Measurements from ENCODE around the gene TFF1.

Gene TFF1

GRCh38 chr21:42403611-42404231 is 37.4 kb upstream of the TFF1 start, which contains the start of gene UBASH3A:
TSS of gene UBASH3A (plus strand) at chr21:42403902. CDS start at chr21:42403946, 44 bp downstream.
- TF ChIP-seq, protein P1, sequence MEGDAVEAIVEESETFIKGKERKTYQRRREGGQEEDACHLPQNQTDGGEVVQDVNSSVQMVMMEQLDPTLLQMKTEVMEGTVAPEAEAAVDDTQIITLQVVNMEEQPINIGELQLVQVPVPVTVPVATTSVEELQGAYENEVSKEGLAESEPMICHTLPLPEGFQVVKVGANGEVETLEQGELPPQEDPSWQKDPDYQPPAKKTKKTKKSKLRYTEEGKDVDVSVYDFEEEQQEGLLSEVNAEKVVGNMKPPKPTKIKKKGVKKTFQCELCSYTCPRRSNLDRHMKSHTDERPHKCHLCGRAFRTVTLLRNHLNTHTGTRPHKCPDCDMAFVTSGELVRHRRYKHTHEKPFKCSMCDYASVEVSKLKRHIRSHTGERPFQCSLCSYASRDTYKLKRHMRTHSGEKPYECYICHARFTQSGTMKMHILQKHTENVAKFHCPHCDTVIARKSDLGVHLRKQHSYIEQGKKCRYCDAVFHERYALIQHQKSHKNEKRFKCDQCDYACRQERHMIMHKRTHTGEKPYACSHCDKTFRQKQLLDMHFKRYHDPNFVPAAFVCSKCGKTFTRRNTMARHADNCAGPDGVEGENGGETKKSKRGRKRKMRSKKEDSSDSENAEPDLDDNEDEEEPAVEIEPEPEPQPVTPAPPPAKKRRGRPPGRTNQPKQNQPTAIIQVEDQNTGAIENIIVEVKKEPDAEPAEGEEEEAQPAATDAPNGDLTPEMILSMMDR (IDR thresholded peaks at IDR 0.05): no peak
- H3K27ac ChIP-seq: no peak within 1 kb of the TSS
- H3K36me3 ChIP-seq: no peaks in the 10 kb centered on the region
- H3K4me1 ChIP-seq (ENCODE audit: control insufficient read depth in 1 of 2, insufficient read depth in 1 of 2, low read depth in 1 of 2, low read length in 1 of 2): no peaks in the 10 kb centered on the region
- H3K4me3 ChIP-seq (ENCODE audit: low read depth in 1 of 2, low read length in 1 of 2): no peak within 1 kb of the TSS
- H3K9me3 ChIP-seq: no peaks in the 10 kb centered on the region
- H3K27me3 ChIP-seq: no peaks in the 10 kb centered on the region

DNA sequence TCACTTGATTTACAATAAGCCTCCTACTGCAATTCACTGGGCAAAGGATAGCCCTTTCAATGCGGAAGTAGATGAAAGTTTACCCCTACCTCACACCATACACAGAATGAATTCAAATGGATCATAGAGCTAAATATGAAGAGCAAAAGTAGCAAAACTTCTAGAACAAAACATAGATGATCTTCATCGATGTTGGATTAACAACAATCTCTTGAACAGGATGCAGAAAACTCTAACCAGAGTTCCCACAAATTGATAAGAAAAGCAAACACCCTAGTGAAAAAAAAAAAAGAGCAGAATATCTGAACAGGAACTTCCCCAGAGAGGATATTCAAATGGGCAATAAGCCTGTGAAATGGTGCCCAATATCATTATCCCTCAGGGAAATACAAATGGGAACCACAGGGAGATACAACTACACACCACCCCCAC is 35.5 kb upstream of the TFF1 start:
- Histone ChIP-seq H3K27me3 (no peaks in the 10 kb centered on the region), H3K36me3 (no peaks in the 10 kb centered on the region), H3K4me1 (ENCODE audit: control insufficient read depth in 1 of 2, insufficient read depth in 1 of 2, low read depth in 1 of 2, low read length in 1 of 2) (no peaks in the 10 kb centered on the region), H3K4me3 (ENCODE audit: low read depth in 1 of 2, low read length in 1 of 2) (no peak overlapping the region), H3K9me3 (no peaks in the 10 kb centered on the region), H3K27ac (no peak overlapping the region)
- TF ChIP-seq, protein P1 (IDR thresholded peaks at IDR 0.05): no peak

DNA sequence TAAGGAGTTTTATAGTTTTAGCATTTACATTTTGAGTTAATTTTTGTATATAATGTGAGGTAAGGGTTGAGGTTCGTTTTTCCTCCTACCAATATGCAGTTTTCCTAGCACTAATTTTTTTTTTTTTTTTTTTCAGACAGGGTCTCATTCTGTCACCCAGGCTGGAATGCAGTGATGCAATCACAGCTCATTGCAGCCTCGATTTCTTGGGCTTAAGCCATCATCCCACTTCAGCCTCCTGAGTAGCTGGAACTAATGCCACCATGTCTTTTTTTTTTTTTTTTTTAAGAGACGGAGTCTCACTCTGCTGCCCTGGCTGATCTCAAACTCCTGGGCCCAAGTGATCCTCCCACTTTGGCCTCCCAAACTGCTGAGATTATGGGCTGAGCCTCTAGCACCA is 34.8 kb upstream of the TFF1 start:
- no peaks in the 10 kb centered on the region for H3K4me1 ChIP-seq (ENCODE audit: control insufficient read depth in 1 of 2, insufficient read depth in 1 of 2, low read depth in 1 of 2, low read length in 1 of 2)
- no peak overlapping the region for H3K27ac ChIP-seq
- TF ChIP-seq, protein P1 (IDR thresholded peaks at IDR 0.05): no peak
- no peaks in the 10 kb centered on the region for H3K36me3 ChIP-seq
- no peaks in the 10 kb centered on the region for H3K9me3 ChIP-seq
- H3K4me3 ChIP-seq (ENCODE audit: low read depth in 1 of 2, low read length in 1 of 2): no peak overlapping the region
- H3K27me3 ChIP-seq: no peaks in the 10 kb centered on the region

- TF ChIP-seq, protein P1 (IDR thresholded peaks at IDR 0.05): no peak
- H3K36me3 ChIP-seq: no peaks in the 10 kb centered on the region
- no peaks in the 10 kb centered on the region for H3K9me3 ChIP-seq
- H3K27me3 ChIP-seq: no peaks in the 10 kb centered on the region
- no peak overlapping the region for H3K27ac ChIP-seq
- no peak overlapping the region for H3K4me3 ChIP-seq (ENCODE audit: low read depth in 1 of 2, low read length in 1 of 2)
- no peaks in the 10 kb centered on the region for H3K4me1 ChIP-seq (ENCODE audit: control insufficient read depth in 1 of 2, insufficient read depth in 1 of 2, low read depth in 1 of 2, low read length in 1 of 2)
Observed at GRCh38 chr21:42400525-42400924, 34.2 kb upstream of the TFF1 start.

GRCh38 chr21:42398436-42399028 is 32.2 kb upstream of the TFF1 start:
- H3K36me3 ChIP-seq: no peaks in the 10 kb centered on the region
- no peaks in the 10 kb centered on the region for H3K27me3 ChIP-seq
- H3K27ac ChIP-seq: no peak overlapping the region
- TF ChIP-seq, protein P1 (IDR thresholded peaks at IDR 0.05): no peak
- no peaks in the 10 kb centered on the region for H3K9me3 ChIP-seq
- H3K4me3 ChIP-seq (ENCODE audit: low read depth in 1 of 2, low read length in 1 of 2): no peak overlapping the region
- no peaks in the 10 kb centered on the region for H3K4me1 ChIP-seq (ENCODE audit: control insufficient read depth in 1 of 2, insufficient read depth in 1 of 2, low read depth in 1 of 2, low read length in 1 of 2)
